GM18873 (cell line): Measurements from ENCODE around the gene ARRDC4.

Experiments used
- ATAC-seq: cut with Tn5 transposase; IDR thresholded peaks from one replicate; pipeline ENCODE4 v1.9.1; 2021; ENCODE audit warnings: mild to moderate bottlenecking, moderate library complexity, moderate number of reproducible peaks; ENCODE audit not compliant: unreplicated experiment, low FRiP score

Gene ARRDC4

GRCh38 chr15:97995192-97995591 lies 34.7 kb downstream of the ARRDC4 start:
- ATAC-seq = no peak

GRCh38 chr15:97995881-97996603 lies 35.5 kb downstream of the ARRDC4 start:
- ATAC-seq = no peak

GRCh38 chr15:97998307-97999071 lies 38.0 kb downstream of the ARRDC4 start:
- ATAC-seq = no peak

- ATAC-seq = no peak
These were observed 40.0 kb downstream of the ARRDC4 start for GRCh38 chr15:98000249-98001203.

- ATAC-seq = no peak
These were observed 41.2 kb downstream of the ARRDC4 start for GRCh38 chr15:98001663-98002194.

GRCh38 chr15:98002419-98002818 lies 41.9 kb downstream of the ARRDC4 start:
- ATAC-seq = no peak

GRCh38 chr15:98002866-98003265 lies 42.4 kb downstream of the ARRDC4 start:
- ATAC-seq = no peak

GRCh38 chr15:98003518-98003917 lies 43.0 kb downstream of the ARRDC4 start:
- ATAC-seq = no peak

GRCh38 chr15:98003996-98004395 lies 43.5 kb downstream of the ARRDC4 start:
- ATAC-seq = no peak

- ATAC-seq = no peak
These were observed 45.2 kb downstream of the ARRDC4 start for GRCh38 chr15:98005659-98006058.

- no peak for ATAC-seq
These were observed 48.7 kb downstream of the ARRDC4 start for GRCh38 chr15:98009169-98009568.

GRCh38 chr15:98009971-98010370 lies 49.5 kb downstream of the ARRDC4 start:
- no peak for ATAC-seq

- no peak for ATAC-seq
These were observed 51.9 kb downstream of the ARRDC4 start for GRCh38 chr15:98012354-98012753.

- no peak for ATAC-seq
These were observed 53.1 kb downstream of the ARRDC4 start for GRCh38 chr15:98013631-98014030.

- ATAC-seq = no peak
These were observed 56.9 kb downstream of the ARRDC4 start for GRCh38 chr15:98017150-98017964.

GRCh38 chr15:98018761-98019351 lies 58.4 kb downstream of the ARRDC4 start:
- ATAC-seq = no peak
